ACHN (cell line): ENCODE data around the gene KBTBD4.

Source experiments
- DNase-seq: peaks from one replicate; pipeline ENCODE4 v3.0.0-alpha.2; 2015
- in situ Hi-C: cut with HindIII; loops from 2 replicates; pipeline ENCODE4 v1.10.0; 2017; ENCODE audit warnings: low sequenced_read_pairs, low pct_ligation_motif_present, low pct_unique_long_range_greater_than_20kb

Gene KBTBD4

GRCh38 chr11:47592970-47593369 lies 14.2 kb upstream of the KBTBD4 start:
- in situ Hi-C loops = no loop called here
- no peak for DNase-seq

GRCh38 chr11:47592251-47592650 lies 13.5 kb upstream of the KBTBD4 start:
- in situ Hi-C loops = no loop called here
- DNase-seq = no peak

GRCh38 chr11:47591764-47592163 lies 13.0 kb upstream of the KBTBD4 start:
- no peak for DNase-seq
- in situ Hi-C loops = no loop called here

- in situ Hi-C loops = no loop called here
- DNase-seq = no peak
Observed at GRCh38 chr11:47589977-47590861, 11.4 kb upstream of the KBTBD4 start.

- DNase-seq = no peak
- in situ Hi-C loops = no loop called here
Observed at GRCh38 chr11:47589584-47589976, 10.8 kb upstream of the KBTBD4 start.

- in situ Hi-C loops = no loop called here
- DNase-seq = no peak
Observed at GRCh38 chr11:47589118-47589517, 10.3 kb upstream of the KBTBD4 start.

- no peak for DNase-seq
- in situ Hi-C loops = no loop called here
Observed at GRCh38 chr11:47587723-47588326, 9.1 kb upstream of the KBTBD4 start.

- in situ Hi-C loops = no loop called here
Observed at GRCh38 chr11:47587039-47587716, 8.4 kb upstream of the KBTBD4 start.

GRCh38 chr11:47586098-47586855 lies 7.5 kb upstream of the KBTBD4 start, which contains the start of gene FAM180B:
Gene FAM180B, plus strand, starts transcription at chr11:47586678. Its CDS starts 91 bp downstream, at chr11:47586769.
- DNase-seq = no peak
- in situ Hi-C loops = no loop called here

More at GRCh38 chr11:47587039-47587716, 8.4 kb upstream of the KBTBD4 start:
- DNase-seq = no peak

- in situ Hi-C loops = no loop called here
- no peak for DNase-seq
Observed at GRCh38 chr11:47583844-47584243, 5.1 kb upstream of the KBTBD4 start.

- in situ Hi-C loops = no loop called here
- DNase-seq = no peak
Observed at GRCh38 chr11:47577460-47578041, 1.2 kb downstream of the KBTBD4 start.

- in situ Hi-C loops = no loop called here
Observed at GRCh38 chr11:47573321-47573720, 5.4 kb downstream of the KBTBD4 start.

GRCh38 chr11:47572715-47573255 lies 6.0 kb downstream of the KBTBD4 start:
- DNase-seq = no peak
- in situ Hi-C loops = no loop called here

More at GRCh38 chr11:47573321-47573720, 5.4 kb downstream of the KBTBD4 start:
- no peak for DNase-seq

GRCh38 chr11:47571895-47572294 lies 6.9 kb downstream of the KBTBD4 start:
- in situ Hi-C loops = no loop called here
- no peak for DNase-seq

- in situ Hi-C loops = no loop called here
- DNase-seq = no peak
Observed at GRCh38 chr11:47571357-47571729, 7.4 kb downstream of the KBTBD4 start.

- DNase-seq = no peak
Observed at GRCh38 chr11:47570651-47571356, 8.0 kb downstream of the KBTBD4 start.

GRCh38 chr11:47569646-47570045 lies 9.1 kb downstream of the KBTBD4 start:
- DNase-seq = no peak
- in situ Hi-C loops = no loop called here

More at GRCh38 chr11:47570651-47571356, 8.0 kb downstream of the KBTBD4 start:
- in situ Hi-C loops = no loop called here
